Measurements from ENCODE around the gene FOXL2NB.
A peak's percentile ranks its signal among the peaks of the same experiment; 100 is the strongest.

FOXL2NB gene

DNA sequence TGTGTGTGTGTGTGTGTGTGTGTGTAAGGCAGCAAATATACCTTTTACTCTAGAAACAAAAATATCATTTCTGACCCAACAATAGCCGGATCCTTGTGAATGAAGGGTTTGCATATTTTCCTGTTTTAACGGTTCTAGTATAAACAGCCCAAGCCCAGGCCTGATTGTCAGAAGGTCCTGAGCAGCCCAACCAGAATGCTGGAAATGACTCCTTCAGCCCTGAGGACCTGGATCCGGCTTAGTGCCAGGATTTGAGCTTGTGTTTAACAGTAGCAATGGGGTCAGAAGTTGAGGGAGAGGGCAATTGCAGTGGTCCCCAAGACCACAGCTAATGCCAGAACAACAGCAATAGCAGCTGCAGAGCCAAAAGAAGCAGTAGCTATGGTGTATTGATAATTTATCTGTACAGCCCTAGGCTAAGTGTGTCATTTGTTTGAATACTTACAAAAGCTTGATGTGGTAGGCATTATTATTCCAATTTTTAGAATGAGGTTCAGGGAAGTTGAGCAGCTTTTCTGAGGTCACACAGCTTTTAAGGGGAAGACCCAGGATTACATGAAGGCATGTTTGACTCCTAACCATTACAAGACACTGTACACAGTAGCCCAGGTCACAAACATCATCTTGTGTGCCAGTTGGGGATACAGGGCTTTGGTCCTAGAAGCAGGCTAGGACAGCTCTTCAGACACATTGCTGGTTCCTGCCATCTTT is 12.9 kb upstream of the FOXL2NB start:
- H3K4me3 ChIP-seq (ENCODE audit: low read depth, low read length), result no peak overlapping the region
- no peak for TF ChIP-seq CTCF (IDR thresholded peaks at IDR 0.05; ENCODE audit: low read depth, low read length)

DNA sequence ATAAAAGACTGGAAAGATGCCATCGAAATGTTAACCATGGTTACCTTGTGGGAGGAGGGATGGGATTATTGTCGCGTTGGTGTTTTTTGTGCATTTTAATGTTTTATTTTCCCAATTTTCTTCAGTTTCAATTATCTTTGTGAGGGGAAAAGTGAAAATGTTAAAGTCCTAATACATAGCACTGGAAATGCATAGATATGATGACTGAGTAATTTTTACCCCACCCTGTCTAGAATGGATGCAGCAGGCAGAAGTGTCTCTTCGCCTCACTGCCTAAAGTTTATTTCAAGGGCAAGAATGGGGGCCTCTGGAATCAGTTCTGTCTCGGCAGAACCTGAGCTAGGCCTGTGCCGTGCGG is 11.5 kb upstream of the FOXL2NB start:
- peak overlapping the region; percentile 54; the same call in 1 of the 2 replicates for H3K4me3 ChIP-seq (ENCODE audit: low read depth, low read length)
- TF ChIP-seq CTCF (IDR thresholded peaks at IDR 0.05; ENCODE audit: low read depth, low read length), result no peak

DNA sequence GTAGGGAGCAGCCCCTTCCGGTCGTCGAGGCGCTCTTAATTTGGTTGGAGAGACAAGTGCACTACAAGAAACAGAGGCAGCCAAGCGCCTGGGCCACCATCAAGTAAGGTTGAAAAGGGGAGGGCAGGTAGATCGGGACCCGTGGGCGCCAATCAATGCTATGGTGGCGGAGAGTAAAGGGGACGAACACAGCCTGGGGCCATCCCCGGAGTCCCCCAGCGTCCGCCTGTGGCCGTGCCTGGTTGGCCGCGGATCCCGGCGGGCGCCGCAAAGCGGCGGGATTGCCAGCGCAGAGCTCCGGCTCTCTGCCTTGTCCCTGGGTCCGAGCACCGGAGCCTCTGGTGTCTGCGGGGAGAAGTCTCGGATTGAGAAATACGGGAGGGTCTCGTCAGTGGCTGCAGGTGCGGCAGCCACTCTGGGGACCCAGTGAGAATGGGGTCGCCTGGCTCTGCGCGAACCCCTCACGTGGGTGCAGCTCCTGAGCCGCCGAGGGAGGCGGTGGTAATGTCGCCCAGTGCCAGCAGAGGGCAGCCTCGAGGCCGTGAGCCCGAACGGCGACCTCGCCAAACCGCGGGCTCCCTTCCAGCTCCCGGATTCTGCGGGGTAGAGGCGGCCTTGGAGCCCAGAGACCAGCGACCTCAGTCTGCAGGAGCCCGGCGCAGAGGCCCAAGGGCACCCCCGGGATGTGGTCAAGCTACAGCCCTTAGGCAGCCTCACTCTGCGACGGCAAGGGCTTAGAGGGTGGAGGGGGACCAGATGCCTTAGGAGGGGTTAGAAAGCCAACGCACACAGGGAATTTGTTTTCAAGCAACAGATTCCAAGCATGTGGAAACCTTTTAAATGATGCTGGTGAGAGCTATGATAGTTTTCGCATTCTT is 10.9 kb upstream of the FOXL2NB start:
- peak overlapping the region; percentile 54 for H3K4me3 ChIP-seq (ENCODE audit: low read depth, low read length)
- TF ChIP-seq CTCF (IDR thresholded peaks at IDR 0.05; ENCODE audit: low read depth, low read length), result peak; percentile 75

- TF ChIP-seq CTCF (IDR thresholded peaks at IDR 0.05; ENCODE audit: low read depth, low read length), result no peak
- no peak overlapping the region for H3K4me3 ChIP-seq (ENCODE audit: low read depth, low read length)
Measured at GRCh38 chr3:138936741-138937689, 10.0 kb upstream of the FOXL2NB start.

DNA sequence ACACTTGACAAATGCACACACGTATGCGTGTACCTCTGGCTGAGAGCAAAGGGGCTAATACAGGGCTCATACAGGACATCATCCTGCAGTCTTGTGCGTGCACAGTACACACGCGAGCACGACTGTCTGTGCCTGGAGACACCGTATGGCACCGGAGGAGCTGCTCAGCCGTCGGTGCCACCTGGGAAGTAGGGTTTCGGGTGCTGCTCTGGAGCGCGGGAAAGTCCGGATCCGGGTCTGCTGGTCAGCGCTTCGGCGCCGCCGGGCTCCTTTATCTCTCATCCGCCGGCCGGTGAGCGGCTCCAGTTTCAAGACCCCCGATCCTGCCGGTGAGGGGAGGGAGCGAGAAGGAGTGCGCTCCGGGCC is 9.3 kb upstream of the FOXL2NB start:
- no peak for TF ChIP-seq CTCF (IDR thresholded peaks at IDR 0.05; ENCODE audit: low read depth, low read length)
- H3K4me3 ChIP-seq (ENCODE audit: low read depth, low read length), result no peak overlapping the region

DNA sequence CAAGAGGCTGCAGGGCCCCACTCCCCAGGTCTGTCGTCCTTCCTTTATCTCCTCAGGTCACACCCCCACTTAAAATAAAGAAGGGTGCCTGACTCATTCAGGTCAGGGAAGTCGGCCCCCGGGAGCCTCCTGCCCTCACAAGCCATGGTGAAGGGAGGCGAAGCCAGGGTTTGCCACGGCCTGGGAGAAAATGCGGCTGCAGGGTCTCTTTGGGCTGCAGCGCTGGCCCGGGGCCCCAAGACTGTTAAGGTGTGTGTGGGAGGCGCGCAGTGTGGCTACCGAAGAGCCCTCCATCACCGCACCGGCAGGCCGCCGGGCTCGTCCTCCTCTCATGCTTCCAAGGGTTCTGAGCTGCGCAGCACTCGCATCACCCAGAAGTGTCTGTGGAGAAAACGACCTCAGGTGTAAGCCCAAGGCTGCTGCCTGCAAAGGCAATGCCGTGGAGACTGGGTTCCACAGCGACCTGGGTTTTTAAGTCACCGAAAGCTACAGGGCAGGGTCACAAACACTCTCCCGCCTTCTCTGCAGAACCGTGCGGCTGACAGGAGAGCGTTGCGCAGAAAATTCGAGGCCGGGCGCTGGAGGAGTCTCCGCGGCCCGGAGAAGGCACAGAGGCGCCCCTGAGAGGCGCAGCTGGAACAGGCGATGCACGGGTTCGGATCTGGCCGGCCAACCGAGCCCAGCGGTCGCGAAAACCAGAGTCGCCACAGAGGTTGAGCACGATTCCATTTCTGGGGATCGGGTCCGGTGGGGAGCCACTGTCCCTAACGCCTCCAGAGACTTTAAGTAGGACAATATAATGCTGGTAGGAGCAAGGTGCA is 8.8 kb upstream of the FOXL2NB start:
- TF ChIP-seq CTCF (IDR thresholded peaks at IDR 0.05; ENCODE audit: low read depth, low read length), result no peak
- H3K4me3 ChIP-seq (ENCODE audit: low read depth, low read length), result no peak overlapping the region
